Left lobe of liver (tissue), 2 donors: ENCODE results near the gene TMEM120B. TPM values are rescaled to one million over a fixed set of nuclear protein-coding genes. Genes with fewer than 3 reads are reported as not detected.
"Not testable (repeated sequence)": the region's sequence is repeated elsewhere in the genome, so short reads cannot be mapped to it uniquely, and the experiment has no call there.

Experiments used
- ATAC-seq: fragments of 200-7000 bp; cut with Tn5 transposase; one replicate; pipeline ENCODE4 v1.9.1; 2020; ENCODE audit warnings: mild to moderate bottlenecking, moderate library complexity
- DNase-seq: peaks from one replicate; pipeline ENCODE4 v3.0.0-alpha.2; 2020; ENCODE audit warnings: low spot score
- total RNA-seq: library from RNA; stranded (reverse); gene quantifications from one replicate; pipeline ENCODE4 v1.2.1, GENCODE V29; 2021
- donor health status: DM: no; HTN: no; CAD: no; lungs with moderate emphysema.
- donor health status: DM: no; HTN: yes; CAD: no.

TMEM120B gene
- total RNA-seq, 1 donor from 2014 or later: 5.6 TPM

DNA sequence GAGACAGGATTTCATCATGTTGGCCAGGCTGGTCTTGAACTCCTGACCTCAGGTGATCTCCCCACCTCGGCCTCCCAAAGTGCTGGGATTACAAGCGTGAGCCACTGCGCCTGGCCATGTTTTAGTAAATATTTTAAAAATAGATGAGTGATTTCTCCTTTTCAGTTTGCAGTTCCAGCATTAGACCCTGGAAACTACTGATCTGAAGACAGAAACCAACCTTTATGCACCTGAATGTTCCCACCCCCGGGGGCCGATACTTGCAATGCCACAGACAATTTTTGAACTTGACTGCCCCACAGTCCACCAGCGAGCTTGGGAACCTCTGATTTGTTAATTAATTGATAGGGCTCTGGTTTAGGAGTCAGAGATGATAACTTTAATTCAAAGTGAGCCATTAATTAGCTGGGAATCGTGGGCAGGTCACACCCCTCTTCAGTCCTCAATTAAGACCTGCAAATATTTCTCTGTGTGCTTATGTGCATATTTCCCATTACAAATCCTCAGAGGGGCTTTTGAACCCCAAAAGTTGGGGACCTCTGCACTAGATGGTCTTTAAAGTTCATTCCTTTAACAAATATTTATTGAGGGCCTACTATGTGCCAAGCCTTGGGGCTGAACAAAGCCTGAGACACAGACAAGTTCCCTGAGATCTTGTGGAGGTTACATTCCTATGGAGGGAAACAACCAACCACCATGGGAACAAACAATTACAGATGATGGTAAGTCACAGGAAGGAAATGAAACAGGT lies 4.1 kb upstream of the TMEM120B start:
- DNase-seq (no peak), ATAC-seq (no peak)

GRCh38 chr12:121709064-121709424 lies 3.5 kb upstream of the TMEM120B start:
- not testable (repeated sequence) for DNase-seq, ATAC-seq

DNA sequence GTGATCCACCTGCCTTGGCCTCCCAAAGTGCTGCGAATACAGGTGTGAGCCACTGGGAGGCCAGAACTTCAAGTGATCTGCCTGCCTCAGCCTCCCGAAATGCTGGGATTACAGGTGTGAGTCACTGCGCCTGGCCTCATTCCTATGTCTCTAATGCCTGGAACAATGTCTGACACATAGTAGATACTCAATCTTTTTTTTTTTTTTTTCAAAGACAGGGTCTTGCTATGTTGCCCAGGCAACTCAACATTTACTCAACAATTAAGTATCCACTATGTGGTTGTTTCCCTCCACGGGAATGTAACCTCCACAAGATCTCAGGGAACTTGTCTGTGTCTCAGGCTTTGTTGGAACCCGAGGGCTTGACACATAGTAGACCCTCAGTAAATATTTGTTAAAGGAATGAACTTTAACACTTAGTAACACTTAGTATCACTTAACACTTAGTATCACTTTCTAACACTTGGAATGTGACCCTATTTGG lies 3.0 kb upstream of the TMEM120B start:
- ATAC-seq (no peak), DNase-seq (no peak)

GRCh38 chr12:121711361-121712189 lies 977 bp upstream of the TMEM120B start:
- DNase-seq (no peak), ATAC-seq (peak; percentile 19)

DNA sequence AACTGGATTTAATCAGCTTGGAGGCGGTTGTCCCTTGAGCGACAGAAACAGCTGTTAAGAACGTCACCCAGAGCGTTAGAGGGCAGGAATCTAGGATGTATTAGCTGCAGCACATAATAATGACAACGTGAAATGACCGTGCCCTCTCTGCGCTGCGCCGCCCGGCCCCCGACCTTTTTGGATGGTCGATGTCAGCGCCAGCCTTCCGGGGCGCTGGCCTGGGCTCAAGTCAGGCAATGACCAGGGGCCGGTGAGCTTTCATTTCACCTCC lies 427 bp upstream of the TMEM120B start:
- ATAC-seq (peak; percentile 67), DNase-seq (peak; percentile 75)

GRCh38 chr12:121713257-121713777 lies 765 bp downstream of the TMEM120B start:
- ATAC-seq: no peak
- no peak for DNase-seq

DNA sequence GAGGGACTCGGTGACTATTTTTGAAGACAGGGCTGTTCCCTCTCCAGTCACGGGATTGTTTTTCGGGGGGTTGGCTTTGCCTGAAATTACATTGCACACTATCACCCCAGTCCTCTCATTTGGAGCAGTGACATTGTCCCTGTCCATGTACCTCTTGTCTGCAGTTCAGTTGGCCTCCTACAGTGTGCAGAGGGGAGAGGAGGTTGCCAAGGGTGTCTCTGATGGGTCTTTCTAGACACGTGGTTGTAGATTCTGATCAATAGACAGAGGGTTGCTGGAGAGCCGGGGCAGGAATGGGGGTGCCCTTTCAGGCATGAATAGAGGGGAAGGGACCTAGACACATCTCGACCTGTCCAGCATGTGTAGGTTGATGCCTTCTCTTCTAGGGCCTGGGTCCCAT lies 1.2 kb downstream of the TMEM120B start:
- DNase-seq (no peak), ATAC-seq (no peak)

GRCh38 chr12:121715055-121715454 lies 2.5 kb downstream of the TMEM120B start:
- DNase-seq, ATAC-seq: not testable (repeated sequence)

DNA sequence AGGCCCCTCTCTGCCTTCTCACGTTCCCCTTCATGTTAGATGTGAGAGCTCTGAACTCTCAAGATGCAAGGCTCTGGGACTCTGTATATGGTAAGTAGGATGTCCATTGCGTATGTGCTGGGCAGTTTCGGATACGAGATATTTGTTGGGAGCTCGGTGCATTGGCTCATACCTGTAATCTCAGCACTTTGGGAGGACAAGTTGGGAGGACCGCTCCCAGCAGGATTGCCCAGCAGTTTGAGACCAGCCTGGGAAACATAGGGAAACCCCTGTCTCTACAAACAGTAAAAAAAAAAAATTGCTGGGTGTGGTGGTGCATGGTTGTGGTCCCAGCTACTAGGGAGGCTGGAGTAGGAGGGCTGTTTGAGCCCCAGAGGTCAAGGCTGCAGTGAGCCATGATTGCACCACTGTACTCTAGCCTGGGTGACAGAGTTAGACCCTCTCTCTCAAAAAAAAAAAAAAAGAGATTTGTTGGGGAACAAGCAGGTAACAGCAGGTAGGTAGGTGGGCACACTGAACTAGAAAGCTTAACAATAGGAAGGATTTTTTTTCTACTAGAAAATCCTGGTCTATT lies 3.4 kb downstream of the TMEM120B start:
- ATAC-seq (no peak), DNase-seq (no peak)

DNA sequence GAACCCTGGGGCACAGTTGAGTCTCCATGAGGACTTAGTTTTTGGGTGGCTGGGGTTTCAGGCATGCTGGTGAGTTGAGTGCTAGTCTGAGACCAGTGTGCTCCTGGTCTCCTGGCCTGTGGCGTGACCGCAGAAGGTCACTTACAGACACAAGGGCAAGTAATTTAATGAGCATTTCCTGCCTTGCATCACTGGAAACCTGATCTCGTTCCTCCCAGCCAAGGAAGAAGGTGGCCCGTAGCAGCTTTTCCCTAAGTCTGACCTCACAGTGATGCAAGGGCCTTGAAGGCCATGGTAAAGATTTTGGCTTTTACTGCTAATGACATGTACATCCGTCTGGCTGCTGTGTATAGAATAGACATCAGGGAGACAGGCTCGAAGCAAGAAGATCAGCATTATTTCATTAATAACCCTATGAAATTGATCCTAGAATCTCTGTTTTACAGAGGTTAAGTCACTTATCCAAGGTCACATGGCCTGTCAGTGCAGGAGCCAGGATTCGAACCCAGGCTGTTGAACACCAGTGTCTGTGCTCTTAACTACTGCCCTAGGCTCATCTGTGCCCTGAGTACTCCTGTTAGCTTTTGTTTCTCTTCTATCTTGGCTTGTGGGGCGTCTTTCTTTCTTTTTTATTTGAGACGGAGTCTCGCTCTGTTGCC lies 4.6 kb downstream of the TMEM120B start:
- no peak for DNase-seq
- ATAC-seq: no peak

GRCh38 chr12:121718653-121719239 lies 6.2 kb downstream of the TMEM120B start:
- DNase-seq (no peak), ATAC-seq (no peak)

- DNase-seq (no peak), ATAC-seq (no peak)
Measured at GRCh38 chr12:121719926-121720414, 7.4 kb downstream of the TMEM120B start.

- DNase-seq (no peak), ATAC-seq (no peak)
Measured at GRCh38 chr12:121720762-121721161, 8.2 kb downstream of the TMEM120B start.

GRCh38 chr12:121722511-121722910 lies 10.0 kb downstream of the TMEM120B start:
- ATAC-seq (no peak), DNase-seq (no peak)

DNA sequence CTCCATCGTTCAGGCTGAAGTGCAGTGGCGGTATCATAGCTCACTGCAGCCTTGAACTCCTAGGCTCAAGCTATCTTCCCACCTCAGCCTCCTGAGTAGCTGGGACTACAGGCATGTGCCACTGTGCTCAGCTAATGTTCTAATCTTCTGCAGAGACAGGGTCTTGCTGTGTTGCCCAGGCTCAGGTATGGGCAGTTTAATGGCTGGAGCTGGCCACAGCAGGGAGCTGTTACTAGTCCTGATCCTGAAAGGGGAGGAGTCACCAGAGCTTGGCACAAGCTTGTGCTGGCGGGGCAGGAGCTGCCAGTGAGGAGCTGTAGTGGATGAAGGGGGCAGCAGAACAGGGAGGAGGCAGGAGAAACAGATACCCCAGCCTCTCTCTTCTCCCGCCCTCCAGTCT lies 10.6 kb downstream of the TMEM120B start:
- ATAC-seq: peak; percentile 65
- no peak for DNase-seq

DNA sequence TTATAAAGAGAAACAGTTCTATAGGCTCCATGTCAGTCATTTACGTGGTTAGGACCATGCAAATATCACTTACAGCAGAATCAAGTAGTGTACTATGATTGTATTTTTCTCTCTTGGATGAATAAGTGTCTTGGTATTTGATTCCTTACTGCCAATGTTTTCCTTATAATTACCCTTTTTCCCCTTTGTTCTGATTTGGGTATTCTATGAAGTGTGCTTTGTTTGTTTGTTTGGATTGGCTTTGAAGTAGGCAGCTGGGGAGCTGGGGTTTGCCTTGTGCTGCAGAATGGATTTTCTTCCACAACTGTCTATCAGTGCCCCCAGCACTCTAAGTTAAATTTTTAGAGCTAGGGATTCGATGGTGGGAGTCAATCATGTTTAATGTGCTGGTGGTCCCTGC lies 12.4 kb downstream of the TMEM120B start:
- no peak for DNase-seq
- no peak for ATAC-seq

DNA sequence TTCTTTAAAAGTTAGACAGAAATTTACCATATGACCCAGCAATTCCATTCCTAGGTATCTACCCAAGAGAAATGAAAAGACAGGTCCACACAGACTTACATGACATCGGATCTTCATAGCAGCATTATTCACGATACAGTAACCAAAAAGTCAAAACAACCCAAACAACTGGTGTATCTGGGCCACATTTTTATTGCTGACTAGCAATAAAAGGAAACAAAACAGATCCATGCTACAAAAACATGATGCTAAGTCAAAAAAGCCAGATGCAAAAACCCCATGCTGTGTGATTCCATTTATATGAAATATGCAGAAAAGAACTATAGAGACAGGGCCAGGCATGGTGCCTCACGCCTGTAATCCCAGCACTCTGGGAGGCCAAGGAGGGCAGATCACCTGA lies 12.9 kb downstream of the TMEM120B start:
- ATAC-seq (no peak), DNase-seq (no peak)

DNA sequence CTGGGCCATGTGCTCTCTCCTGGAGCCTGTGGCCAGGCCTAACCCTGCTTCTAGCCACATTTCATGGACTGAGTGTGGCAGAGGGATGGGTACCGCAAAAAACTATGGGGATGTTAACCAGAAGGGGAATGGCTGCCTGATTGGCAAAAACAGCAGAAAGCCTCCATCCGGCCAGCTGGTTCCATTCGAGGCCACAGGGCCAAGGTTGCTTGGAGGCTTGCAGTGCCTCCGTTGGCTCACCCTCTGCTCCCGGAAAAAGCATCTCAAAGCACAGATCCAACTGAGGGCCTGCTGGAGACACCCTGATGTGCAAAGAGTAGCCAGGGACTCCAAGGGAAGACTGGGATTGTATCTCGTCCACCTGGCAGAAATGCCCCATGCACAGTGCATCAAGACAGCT lies 16.5 kb downstream of the TMEM120B start:
- ATAC-seq (no peak), DNase-seq (no peak)

DNA sequence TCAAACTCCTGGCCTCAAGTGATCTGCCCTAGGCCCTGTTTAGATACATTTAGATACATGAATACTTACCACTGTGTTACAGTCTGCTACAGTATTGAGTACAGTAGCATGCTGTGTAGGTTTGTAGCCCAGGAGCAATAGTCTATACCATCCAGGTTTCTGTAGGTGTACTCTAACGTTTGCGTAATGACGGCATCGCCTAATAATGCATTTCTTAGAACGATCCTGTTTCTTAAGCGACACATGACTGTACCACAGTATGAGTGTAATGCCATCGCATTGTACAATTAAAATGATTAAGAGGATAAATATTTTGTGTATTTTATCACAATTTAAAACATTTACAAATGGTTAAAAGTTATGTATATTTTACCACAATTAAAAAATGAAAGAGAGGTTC lies 18.9 kb downstream of the TMEM120B start:
- no peak for ATAC-seq
- no peak for DNase-seq

GRCh38 chr12:121733849-121734248 lies 21.3 kb downstream of the TMEM120B start:
- no peak for ATAC-seq
- no peak for DNase-seq
